ENCODE measurements around the gene DLGAP4. TPM values are rescaled to one million over a fixed set of nuclear protein-coding genes. Genes with fewer than 3 reads are reported as not detected.

The DLGAP4 gene
- polyA plus RNA-seq, 1 of the 3 experiments (the other 2 are of a cell fraction), result 31.2 TPM

- TF ChIP-seq USF1 (IDR thresholded peaks at IDR 0.05; ENCODE audit: borderline replicate concordance, low read depth), result no peak
- no peak for TF ChIP-seq RCOR1 (IDR thresholded peaks at IDR 0.05; ENCODE audit: low read length)
- no peak for TF ChIP-seq GABPA (IDR thresholded peaks at IDR 0.05; ENCODE audit: low read depth)
- TF ChIP-seq TAF1 (IDR thresholded peaks at IDR 0.05; ENCODE audit: borderline replicate concordance, low read depth, low read length), result peak; percentile 25; the same call in 1 of the 2 replicates
- TF ChIP-seq RFX5 (IDR thresholded peaks at IDR 0.05; ENCODE audit: low read length), result no peak
- TF ChIP-seq MAX (IDR thresholded peaks at IDR 0.05; ENCODE audit: low read depth), result peak; percentile 96
- no peak for TF ChIP-seq GATA2 (CRISPR knock-in tag; IDR thresholded peaks at IDR 0.05)
- TF ChIP-seq SIN3A (IDR thresholded peaks at IDR 0.05; ENCODE audit: borderline replicate concordance, low read depth, low read length), result no peak
Measured at GRCh38 chr20:36460648-36461599, 154.8 kb downstream of the DLGAP4 start (continued).

GRCh38 chr20:36461600-36462439, 155.7 kb downstream of the DLGAP4 start:
- Histone ChIP-seq H3K27me3 (ENCODE audit: insufficient read depth) (no peaks in the 10 kb centered on the region), H3K79me2 (ENCODE audit: insufficient read depth) (peaks cover 53% of the 10 kb centered on the region), H3K9ac (peak overlapping the region; percentile 98), H2AFZ (ENCODE audit: low read depth) (peak overlapping the region; percentile 36; the same call in 1 of the 2 replicates), H3F3A (replicated peaks; ENCODE audit: insufficient read depth) (peaks cover 21% of the 10 kb centered on the region), H3K27ac (ENCODE audit: low read depth in 2 of 2, low read length in 1 of 2) (peak overlapping the region; percentile 80 to 90), H3K4me1 (ENCODE audit: control insufficient read depth in 1 of 2, insufficient read depth in 2 of 2, low read depth in 1 of 2, low read length in 1 of 2) (peaks cover 35 to 39% of the 10 kb centered on the region in 2 experiments), H3K9me2 (no peaks in the 10 kb centered on the region), H3K36me3 (replicated peaks in 1 of 2; ENCODE audit: control insufficient read depth in 1 of 2, insufficient read depth in 2 of 2, low read length in 1 of 2) (no peaks in the 10 kb centered on the region), H3K4me2 (peak overlapping the region; percentile 100), H3K9me3 (no peaks in the 10 kb centered on the region), H4K20me1 (ENCODE audit: insufficient read depth) (peaks cover 47% of the 10 kb centered on the region), H3K4me3 (ENCODE audit: low read depth in 2 of 2, low read length in 1 of 2) (peak overlapping the region; percentile 76 to 91)
- WGBS (ENCODE audit: low lambda C conversion rate), result under 1% methylated on average over 33 of the region's 58 CpGs
- DNase-seq, result peak; percentile 78
- no peak for TF ChIP-seq FOXJ3 (CRISPR knock-in tag; IDR thresholded peaks at IDR 0.05)
- no peak for TF ChIP-seq ZBTB33 (IDR thresholded peaks at IDR 0.05; ENCODE audit: borderline replicate concordance, low read depth)
- no peak for TF ChIP-seq RXRA (IDR thresholded peaks at IDR 0.05; ENCODE audit: borderline replicate concordance, low read depth)
- no peak for TF ChIP-seq MAX (IDR thresholded peaks at IDR 0.05; ENCODE audit: low read depth)
- TF ChIP-seq, protein P1, sequence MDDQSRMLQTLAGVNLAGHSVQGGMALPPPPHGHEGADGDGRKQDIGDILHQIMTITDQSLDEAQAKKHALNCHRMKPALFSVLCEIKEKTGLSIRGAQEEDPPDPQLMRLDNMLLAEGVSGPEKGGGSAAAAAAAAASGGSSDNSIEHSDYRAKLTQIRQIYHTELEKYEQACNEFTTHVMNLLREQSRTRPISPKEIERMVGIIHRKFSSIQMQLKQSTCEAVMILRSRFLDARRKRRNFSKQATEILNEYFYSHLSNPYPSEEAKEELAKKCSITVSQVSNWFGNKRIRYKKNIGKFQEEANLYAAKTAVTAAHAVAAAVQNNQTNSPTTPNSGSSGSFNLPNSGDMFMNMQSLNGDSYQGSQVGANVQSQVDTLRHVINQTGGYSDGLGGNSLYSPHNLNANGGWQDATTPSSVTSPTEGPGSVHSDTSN (IDR thresholded peaks at IDR 0.05), result no peak
- TF ChIP-seq GABPA (IDR thresholded peaks at IDR 0.05; ENCODE audit: low read depth), result peak; percentile 71
- ChIA-PET POLR2A (interaction anchor here (1.1 to 1.2 kb wide), 2 partner anchors 144 to 226 kb away, joined by 3 to 5 read pairs; partner anchors contain the start of genes AAR2 and RAB5IF), CTCF (interaction anchor here (0.6 to 1.4 kb wide), 5 partner anchors 18 to 347 kb away, joined by 3 to 8 read pairs (median 3); no protein-coding TSS in a partner anchor)

Data from SK-N-SH (cell line).